Keratinocyte (primary cell): ENCODE results near the gene OR2F1. TPM values are rescaled to one million over a fixed set of nuclear protein-coding genes. Genes with fewer than 3 reads are reported as not detected.

Experiments
- DNase-seq: peaks from one replicate; pipeline ENCODE4 v3.0.0-alpha.2; 2011; ENCODE audit warnings: low read depth, missing footprints, low spot score
- FAIRE-seq: peaks from 2 replicates; lab custom pipeline; 2011; peaks lifted over from hg19 to GRCh38; lab: Jason Lieb, UNC
- H2AFZ ChIP-seq: 2 replicates; pipeline ENCODE4 v1.6.0; 2012; ENCODE audit warnings: low read length, control low read depth, inconsistent platforms; ENCODE audit not compliant: control insufficient read depth
- H3K27ac ChIP-seq: 2 replicates; pipeline ENCODE4 v1.5.1; 2011; ENCODE audit warnings: low read length; ENCODE audit not compliant: control insufficient read depth, insufficient read depth
- H3K27me3 ChIP-seq: 3 replicates; pipeline ENCODE4 v1.6.0; 2011; ENCODE audit warnings: low read length; ENCODE audit not compliant: control insufficient read depth, insufficient read depth; ENCODE audit errors: extremely low read depth
- H3K36me3 ChIP-seq, 2 experiments: 2 replicates in 1 of 2; 3 replicates in 1 of 2; pipeline ENCODE4 v1.5.1; 2011; ENCODE audit warnings: low read length in 2 of 2, mild to moderate bottlenecking in 1 of 2; ENCODE audit not compliant: control insufficient read depth in 2 of 2, insufficient read depth in 2 of 2; ENCODE audit errors: extremely low read depth in 1 of 2
- H3K4me1 ChIP-seq: 3 replicates; pipeline ENCODE4 v1.5.1; 2011; ENCODE audit warnings: low read length; ENCODE audit not compliant: control insufficient read depth, insufficient read depth; ENCODE audit errors: extremely low read depth
- H3K4me2 ChIP-seq: 3 replicates; pipeline ENCODE4 v1.6.0; 2011; ENCODE audit warnings: low read depth, low read length; ENCODE audit not compliant: control insufficient read depth, insufficient read depth; ENCODE audit errors: extremely low read depth
- H3K4me3 ChIP-seq, 3 experiments: fragments of 200-600 bp in 1 of 3; sonication (generic) in 1 of 3; 2 replicates in 2 of 3; 3 replicates in 1 of 3; pipeline ENCODE4 v1.5.1; 2011 to 2016; ENCODE audit warnings: low read length in 3 of 3, mild to moderate bottlenecking in 3 of 3, control low read depth in 2 of 3, inconsistent platforms in 1 of 3, low read depth in 1 of 3, mixed read lengths in 1 of 3, mixed run types in 1 of 3, moderate library complexity in 1 of 3; ENCODE audit not compliant: control insufficient read depth in 2 of 3, insufficient read depth in 2 of 3; ENCODE audit errors: extremely low read depth in 1 of 3
- H3K79me2 ChIP-seq: 2 replicates; pipeline ENCODE4 v1.6.0; 2012; ENCODE audit warnings: low read length; ENCODE audit not compliant: control insufficient read depth, insufficient read depth
- H3K9ac ChIP-seq: 3 replicates; pipeline ENCODE4 v1.6.0; 2011; ENCODE audit warnings: low read length; ENCODE audit not compliant: control insufficient read depth, insufficient read depth; ENCODE audit errors: extremely low read depth
- H3K9me1 ChIP-seq: 3 replicates; pipeline ENCODE4 v1.6.0; 2011; ENCODE audit warnings: low read length; ENCODE audit not compliant: control insufficient read depth, insufficient read depth; ENCODE audit errors: extremely low read depth
- H3K9me3 ChIP-seq: 2 replicates; pipeline ENCODE4 v1.5.1; 2012; ENCODE audit warnings: low read depth, low read length; ENCODE audit not compliant: control insufficient read depth
- H4K20me1 ChIP-seq: 3 replicates; pipeline ENCODE4 v1.6.0; 2011; ENCODE audit warnings: low read length; ENCODE audit not compliant: control insufficient read depth, insufficient read depth; ENCODE audit errors: extremely low read depth
- EZH2 ChIP-seq: IDR thresholded peaks from one replicate; pipeline ENCODE4 v1.6.1; 2012; ENCODE audit warnings: inconsistent platforms, mild to moderate bottlenecking, low read length, moderate library complexity
- dilution Hi-C: fragments of 300-500 bp; cut with MboI; formaldehyde crosslinking; loops from one replicate; pipeline ENCODE4 v1.7.0; 2020; ENCODE audit warnings: low sequenced_read_pairs; ENCODE audit not compliant: extremely low pct_ligation_motif_present
- polyA plus RNA-seq, 5 experiments: library from polyadenylated mRNA; depleted of rRNA in 3 of 5; stranded (reverse) in 3 of 5; stranded (forward) in 1 of 5; unstranded in 1 of 5; fragments of >200 nt; gene quantifications; 1 replicate in 1 of 5; 2 replicates in 3 of 5; 3 replicates in 1 of 5; pipeline versions ENCODE4 v1.2.1 to v1.2.3, GENCODE V29; 2011 to 2012; ENCODE audit warnings: missing spikeins in 2 of 5, low read depth in 1 of 5, low replicate concordance in 1 of 5
- TF ChIP-seq, protein P1 (sequence below), 3 experiments: IDR thresholded peaks in 1 of 3; conservative IDR thresholded peaks in 1 of 3; optimal IDR thresholded peaks in 1 of 3; 2 replicates in 2 of 3; 3 replicates in 1 of 3; pipeline versions ENCODE3 to v1.5.1; 2011; ENCODE audit warnings: low read length in 3 of 3, mild to moderate bottlenecking in 3 of 3, moderate library complexity in 2 of 3, control low read depth in 1 of 3, inconsistent platforms in 1 of 3; ENCODE audit not compliant: insufficient read depth in 2 of 3; ENCODE audit errors: extremely low read depth in 1 of 3

OR2F1 gene
- polyA plus RNA-seq, 1 donor (not counting 4 experiments of a cell fraction or from before 2014, with no cell fraction given): not detected

DNA sequence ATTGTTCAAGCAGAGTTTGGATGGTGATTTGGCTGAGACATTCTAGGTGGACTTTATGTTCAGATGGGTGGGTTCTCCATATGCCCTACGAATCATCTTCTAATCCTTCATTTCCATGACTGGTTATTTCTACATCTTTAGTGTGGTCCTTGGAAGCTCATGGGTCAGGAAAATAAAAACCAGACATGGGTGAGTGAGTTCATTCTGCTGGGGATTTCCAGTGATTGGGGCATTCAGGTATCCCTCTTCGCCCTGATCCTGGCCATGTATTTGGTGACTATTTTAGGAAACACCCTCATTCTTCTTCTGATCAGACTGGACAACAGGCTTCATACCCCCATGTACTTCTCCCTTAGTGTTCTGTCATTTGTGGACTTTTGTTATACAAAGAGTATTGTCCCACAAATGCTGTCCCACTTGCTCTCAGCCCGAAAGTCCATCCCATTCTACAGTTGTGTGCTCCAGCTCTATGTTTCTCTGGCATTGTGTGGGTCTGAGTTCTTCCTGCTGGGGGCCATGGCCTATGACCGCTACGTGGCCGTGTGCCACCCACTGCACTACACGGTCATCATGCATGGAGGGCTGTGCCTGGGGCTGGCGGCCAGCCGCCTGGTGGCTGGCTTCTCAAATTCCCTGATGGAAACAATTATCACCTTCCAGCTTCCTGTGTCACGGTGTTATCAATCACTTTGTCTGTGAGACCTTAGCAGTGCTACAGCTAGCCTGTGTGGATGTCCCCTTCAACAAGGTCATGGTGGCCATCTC, 26.3 kb downstream of the OR2F1 start:
- TF ChIP-seq EZH2: no peak
- TF ChIP-seq, protein P1, sequence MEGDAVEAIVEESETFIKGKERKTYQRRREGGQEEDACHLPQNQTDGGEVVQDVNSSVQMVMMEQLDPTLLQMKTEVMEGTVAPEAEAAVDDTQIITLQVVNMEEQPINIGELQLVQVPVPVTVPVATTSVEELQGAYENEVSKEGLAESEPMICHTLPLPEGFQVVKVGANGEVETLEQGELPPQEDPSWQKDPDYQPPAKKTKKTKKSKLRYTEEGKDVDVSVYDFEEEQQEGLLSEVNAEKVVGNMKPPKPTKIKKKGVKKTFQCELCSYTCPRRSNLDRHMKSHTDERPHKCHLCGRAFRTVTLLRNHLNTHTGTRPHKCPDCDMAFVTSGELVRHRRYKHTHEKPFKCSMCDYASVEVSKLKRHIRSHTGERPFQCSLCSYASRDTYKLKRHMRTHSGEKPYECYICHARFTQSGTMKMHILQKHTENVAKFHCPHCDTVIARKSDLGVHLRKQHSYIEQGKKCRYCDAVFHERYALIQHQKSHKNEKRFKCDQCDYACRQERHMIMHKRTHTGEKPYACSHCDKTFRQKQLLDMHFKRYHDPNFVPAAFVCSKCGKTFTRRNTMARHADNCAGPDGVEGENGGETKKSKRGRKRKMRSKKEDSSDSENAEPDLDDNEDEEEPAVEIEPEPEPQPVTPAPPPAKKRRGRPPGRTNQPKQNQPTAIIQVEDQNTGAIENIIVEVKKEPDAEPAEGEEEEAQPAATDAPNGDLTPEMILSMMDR (optimal IDR thresholded peaks at IDR 0.05 in 1 of 3, IDR thresholded peaks at IDR 0.05 in 1 of 3, conservative IDR thresholded peaks at IDR 0.05 in 1 of 3; ENCODE audit: extremely low read depth in 1 of 3, insufficient read depth in 2 of 3, low read length in 3 of 3): no peak
- dilution Hi-C loops: no loop called here
- no peaks in the 10 kb centered on the region for H3K9me3 ChIP-seq
- no peaks in the 10 kb centered on the region for H4K20me1 ChIP-seq
- no peak for FAIRE-seq
- no peaks in the 10 kb centered on the region for H3K9me1 ChIP-seq
- H3K79me2 ChIP-seq: no peaks in the 10 kb centered on the region
- no peak overlapping the region for H3K4me2 ChIP-seq
- H3K4me1 ChIP-seq: peaks cover 8% of the 10 kb centered on the region
- H3K4me3 ChIP-seq: no peak overlapping the region
- H3K27me3 ChIP-seq: no peaks in the 10 kb centered on the region
- DNase-seq: no peak
- H3K36me3 ChIP-seq: no peaks in the 10 kb centered on the region
- H3K27ac ChIP-seq: no peak overlapping the region
- no peak overlapping the region for H2AFZ ChIP-seq
- H3K9ac ChIP-seq: no peak overlapping the region

DNA sequence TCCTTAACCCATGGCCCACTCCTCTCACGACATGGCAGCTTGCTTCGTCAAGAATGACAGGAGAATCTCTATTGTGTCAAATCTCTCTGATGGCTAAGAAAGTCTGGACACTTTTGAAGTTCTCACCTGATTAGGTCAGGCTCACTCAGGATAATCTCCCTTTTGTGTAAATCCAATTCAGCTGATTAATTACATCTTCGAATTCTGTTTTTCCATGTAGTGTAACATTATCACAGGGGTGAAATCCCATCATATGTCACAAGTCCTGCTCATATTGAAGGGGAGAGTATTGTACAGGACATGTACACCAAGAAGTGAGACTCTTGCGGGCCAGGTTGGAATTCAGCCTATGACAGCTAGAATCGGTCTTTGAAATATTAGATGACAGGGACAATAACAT, 29.3 kb downstream of the OR2F1 start:
- Histone ChIP-seq H3K4me2 (no peak overlapping the region), H3K79me2 (no peaks in the 10 kb centered on the region), H3K9me3 (no peaks in the 10 kb centered on the region), H4K20me1 (no peaks in the 10 kb centered on the region), H3K4me3 (no peak overlapping the region), H3K27me3 (no peaks in the 10 kb centered on the region), H3K9ac (no peak overlapping the region), H3K27ac (no peak overlapping the region), H3K36me3 (no peaks in the 10 kb centered on the region), H3K4me1 (peaks cover 8% of the 10 kb centered on the region), H3K9me1 (no peaks in the 10 kb centered on the region), H2AFZ (no peak overlapping the region)
- TF ChIP-seq, protein P1 (optimal IDR thresholded peaks at IDR 0.05 in 1 of 3, IDR thresholded peaks at IDR 0.05 in 1 of 3, conservative IDR thresholded peaks at IDR 0.05 in 1 of 3; ENCODE audit: extremely low read depth in 1 of 3, insufficient read depth in 2 of 3, low read length in 3 of 3): no peak
- TF ChIP-seq EZH2: no peak
- no peak for DNase-seq
- dilution Hi-C loops: no loop called here
- no peak for FAIRE-seq
